Cardiac fibroblast (primary cell): ENCODE results near the gene EWSR1.

ENCODE experiments used
- DNase-seq, 2 donors: peaks; one replicate each; pipeline versions ENCODE4 v3.0.0 to v3.0.0-alpha.2; 2010; ENCODE audit warnings: low read depth in 2 of 2
- H3K4me3 ChIP-seq, 2 donors: replicated peaks in 1 of 2; 1 replicate in 1 of 2; 2 replicates in 1 of 2; pipeline ENCODE4 v1.5.1; 2011; ENCODE audit warnings: low read depth in 2 of 2, low read length in 2 of 2, mild to moderate bottlenecking in 2 of 2, moderate library complexity in 1 of 2
- TF ChIP-seq, protein P1 (sequence below): IDR thresholded peaks from one replicate; pipeline ENCODE4 v1.5.1; 2011; ENCODE audit warnings: low read depth, mild to moderate bottlenecking, low read length, inconsistent platforms

Gene EWSR1

DNA sequence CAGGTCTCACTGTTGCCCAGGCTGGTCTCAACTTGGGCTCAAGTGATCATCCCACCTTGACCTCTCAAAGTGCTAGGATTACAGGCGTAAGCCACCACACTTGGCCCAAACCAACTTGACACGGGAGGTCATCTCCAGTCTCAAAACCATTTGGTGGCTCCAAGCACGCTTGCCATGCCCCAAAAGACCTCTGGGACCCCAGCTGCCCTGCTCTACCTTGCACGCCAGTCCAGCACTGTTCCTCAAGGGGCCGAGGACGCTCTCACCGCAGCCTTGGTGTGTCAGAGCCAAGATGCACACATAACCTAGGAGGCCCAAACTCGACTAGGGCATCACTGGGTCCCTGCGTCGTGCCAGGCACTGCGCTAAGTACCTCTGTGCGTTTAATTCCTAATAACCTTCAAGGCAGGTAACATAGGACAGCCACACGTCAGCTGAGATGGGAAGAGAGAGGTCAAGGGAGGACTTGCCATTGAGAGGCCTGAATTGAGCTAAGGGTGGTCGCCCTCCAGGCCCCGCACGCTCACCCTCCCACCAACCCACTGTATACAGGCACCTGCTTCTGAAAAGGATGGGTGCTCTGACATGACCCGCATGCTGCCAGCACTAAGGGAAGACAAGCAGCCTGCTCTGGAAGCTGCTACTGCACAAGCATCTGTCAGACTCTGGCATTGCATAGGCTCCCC is 33.8 kb downstream of the EWSR1 start:
- TF ChIP-seq, protein P1, sequence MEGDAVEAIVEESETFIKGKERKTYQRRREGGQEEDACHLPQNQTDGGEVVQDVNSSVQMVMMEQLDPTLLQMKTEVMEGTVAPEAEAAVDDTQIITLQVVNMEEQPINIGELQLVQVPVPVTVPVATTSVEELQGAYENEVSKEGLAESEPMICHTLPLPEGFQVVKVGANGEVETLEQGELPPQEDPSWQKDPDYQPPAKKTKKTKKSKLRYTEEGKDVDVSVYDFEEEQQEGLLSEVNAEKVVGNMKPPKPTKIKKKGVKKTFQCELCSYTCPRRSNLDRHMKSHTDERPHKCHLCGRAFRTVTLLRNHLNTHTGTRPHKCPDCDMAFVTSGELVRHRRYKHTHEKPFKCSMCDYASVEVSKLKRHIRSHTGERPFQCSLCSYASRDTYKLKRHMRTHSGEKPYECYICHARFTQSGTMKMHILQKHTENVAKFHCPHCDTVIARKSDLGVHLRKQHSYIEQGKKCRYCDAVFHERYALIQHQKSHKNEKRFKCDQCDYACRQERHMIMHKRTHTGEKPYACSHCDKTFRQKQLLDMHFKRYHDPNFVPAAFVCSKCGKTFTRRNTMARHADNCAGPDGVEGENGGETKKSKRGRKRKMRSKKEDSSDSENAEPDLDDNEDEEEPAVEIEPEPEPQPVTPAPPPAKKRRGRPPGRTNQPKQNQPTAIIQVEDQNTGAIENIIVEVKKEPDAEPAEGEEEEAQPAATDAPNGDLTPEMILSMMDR: no peak
- DNase-seq: no peak
- no peak overlapping the region for H3K4me3 ChIP-seq

DNA sequence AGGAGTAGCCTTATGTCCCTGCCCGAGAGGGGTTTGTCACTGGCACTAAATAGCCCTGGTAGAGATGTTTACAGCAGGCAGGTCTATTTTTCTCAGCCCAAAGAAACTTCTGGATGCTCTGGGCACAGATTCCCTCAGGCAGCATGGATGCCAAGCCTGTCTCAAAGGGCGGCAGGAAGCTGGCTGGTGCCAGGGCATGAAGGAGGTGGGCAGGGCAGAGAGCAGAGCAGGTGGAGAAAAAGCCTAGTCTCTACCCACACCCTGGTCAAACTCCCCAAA is 34.3 kb downstream of the EWSR1 start:
- no peak overlapping the region for H3K4me3 ChIP-seq
- DNase-seq: no peak
- TF ChIP-seq, protein P1: no peak

DNA sequence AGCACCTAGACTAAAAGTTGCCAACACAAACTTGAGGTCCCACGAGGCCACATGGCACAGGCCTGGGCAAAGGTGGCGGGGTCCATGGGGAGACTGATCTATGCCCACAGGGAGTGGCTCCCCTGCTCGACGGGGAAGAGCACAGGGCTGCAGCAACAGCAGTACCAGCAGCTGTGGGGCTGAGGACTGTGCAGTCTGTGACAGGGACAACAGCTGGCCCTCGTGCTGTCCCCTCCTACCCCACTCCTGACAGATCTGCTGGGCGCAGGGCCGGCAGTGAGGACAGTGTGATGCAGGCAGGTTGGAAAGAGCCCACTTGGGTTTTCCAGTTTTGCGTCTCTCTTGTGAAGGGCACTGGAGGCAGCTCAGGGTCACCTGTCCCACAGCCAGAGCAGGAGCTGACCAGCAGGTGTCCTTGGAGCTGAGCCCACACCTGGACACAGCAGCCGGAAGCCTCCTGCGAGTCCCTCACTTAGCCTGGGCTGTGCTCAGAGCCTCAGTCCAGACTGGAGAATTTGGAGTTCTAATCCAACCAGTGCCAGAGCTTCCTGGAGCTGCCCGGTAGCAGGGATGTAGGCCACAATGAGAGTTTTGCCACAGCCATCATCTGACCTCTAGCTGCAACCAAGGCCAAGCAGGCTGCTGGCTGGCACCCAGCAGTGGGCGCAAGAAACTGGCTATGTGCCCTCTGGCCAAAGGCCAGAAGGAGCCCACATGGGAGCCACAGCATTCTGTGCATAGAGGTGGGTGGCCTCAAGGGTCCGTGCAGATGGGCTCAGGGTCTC is 34.8 kb downstream of the EWSR1 start:
- no peak overlapping the region for H3K4me3 ChIP-seq
- DNase-seq: no peak
- TF ChIP-seq, protein P1: no peak

DNA sequence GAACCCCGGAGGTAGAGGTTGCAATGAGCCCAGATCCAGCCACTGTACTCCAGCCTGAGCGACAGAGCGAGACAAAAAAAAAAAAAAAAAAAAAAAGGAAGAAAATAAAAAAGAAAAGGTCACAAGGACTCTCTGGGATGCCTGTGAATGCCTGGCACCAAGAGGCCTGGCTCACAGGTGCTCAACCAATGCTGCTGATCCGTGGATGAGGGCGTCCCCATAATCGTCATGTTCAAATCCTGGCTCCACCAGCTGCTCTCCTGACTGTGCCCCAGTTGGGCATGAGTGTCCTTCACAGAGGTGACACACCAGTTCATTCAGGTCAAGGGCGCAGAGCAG is 37.7 kb downstream of the EWSR1 start:
- no peak overlapping the region for H3K4me3 ChIP-seq
- TF ChIP-seq, protein P1: no peak
- DNase-seq: no peak

DNA sequence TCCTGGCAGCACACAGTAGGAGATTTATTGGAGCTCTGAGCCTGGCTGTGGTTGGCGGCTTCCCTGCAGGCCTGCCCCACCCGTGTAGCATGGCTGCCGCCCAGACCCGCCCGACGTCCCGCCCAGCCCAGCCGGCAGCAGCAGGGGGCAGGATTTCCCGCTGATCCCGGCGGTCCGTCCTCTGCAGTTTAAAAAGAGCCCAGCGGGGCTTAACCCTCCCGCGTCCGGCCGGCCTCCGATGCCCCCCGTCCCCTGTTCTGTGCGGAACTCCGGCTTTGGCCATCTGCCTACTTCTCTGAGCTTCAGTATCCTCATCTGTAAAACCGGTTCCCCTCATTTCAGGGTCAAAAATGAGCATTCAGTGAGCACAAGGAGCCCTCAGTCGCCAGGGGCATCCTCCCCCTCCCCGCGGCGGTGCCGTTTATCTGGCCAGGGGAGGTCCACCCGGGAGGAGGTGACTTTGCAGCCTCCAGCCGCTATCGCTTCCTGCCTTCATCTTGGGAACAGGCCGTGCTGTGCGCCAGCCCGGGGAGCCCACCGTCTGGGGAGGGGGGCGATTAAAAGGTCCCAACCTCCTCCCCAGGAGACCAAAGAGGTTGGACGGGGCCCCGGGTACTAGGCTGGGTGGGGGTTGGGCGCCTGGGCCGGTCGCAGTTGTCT is 38.2 kb downstream of the EWSR1 start, which contains the start of gene GAS2L1:
Gene GAS2L1 (plus strand): TSS at position 476 of the 660 bp plus-strand sequence. CDS start 1,456 bp downstream, outside the sequence.
- peak; percentile 80 to 87 for DNase-seq
- TF ChIP-seq, protein P1: peak; percentile 68
- H3K4me3 ChIP-seq: peak within 1 kb of the TSS; percentile 68 to 77

DNA sequence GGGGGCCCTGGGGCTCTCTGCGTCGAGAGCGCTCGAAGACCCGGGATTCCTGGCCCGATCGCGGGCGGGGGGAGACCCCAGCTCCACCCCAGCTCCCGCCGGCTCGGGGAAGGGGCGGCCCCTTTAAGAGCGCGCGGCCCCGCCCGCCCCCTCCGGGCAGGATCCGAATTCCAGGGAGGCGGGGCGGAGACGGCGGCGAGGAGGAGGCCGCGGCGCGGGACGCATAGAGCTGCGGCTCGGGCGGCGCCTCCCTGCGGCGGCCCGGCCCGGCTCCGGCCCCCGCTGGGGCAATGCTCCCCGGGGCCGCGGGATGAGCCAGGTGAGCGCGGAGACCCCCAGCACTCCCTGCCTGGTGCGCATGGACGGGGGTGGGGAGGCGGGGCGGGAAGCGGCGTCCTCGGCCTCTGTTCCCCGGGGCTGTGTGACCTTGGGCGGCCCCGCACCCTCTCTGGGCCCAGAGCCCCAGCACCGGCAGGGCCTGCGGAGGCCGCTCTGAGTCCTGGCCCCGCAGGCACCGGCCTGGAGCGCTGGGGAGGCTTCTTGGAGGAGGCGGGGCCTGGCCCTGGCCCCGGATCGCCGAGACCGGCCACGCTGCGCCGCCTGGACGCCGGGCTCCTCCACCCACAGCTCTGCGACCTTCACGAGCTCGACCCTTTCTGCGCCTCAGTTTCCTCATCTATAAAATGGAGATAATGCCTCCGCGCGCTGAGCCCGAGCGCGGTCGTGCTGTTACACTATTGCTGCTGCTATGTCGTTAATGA is 38.9 kb downstream of the EWSR1 start:
- DNase-seq: peak; percentile 70 to 80
- peak overlapping the region; percentile 68 to 77 for H3K4me3 ChIP-seq
- TF ChIP-seq, protein P1: no peak
